Measurements from ENCODE around the gene ZC3H12D. TPM values are rescaled to one million over a fixed set of nuclear protein-coding genes. Genes with fewer than 3 reads are reported as not detected.
"Not testable (repeated sequence)": the region's sequence is repeated elsewhere in the genome, so short reads cannot be mapped to it uniquely, and the experiment has no call there.

The ZC3H12D gene
- total RNA-seq, 1 donor from 2014 or later, result 44.7 TPM

GRCh38 chr6:149461670-149462069 is 23.1 kb downstream of the ZC3H12D start:
- intact Hi-C loops (cut with micrococcal nuclease), result no loop called here

GRCh38 chr6:149460249-149460648 is 24.6 kb downstream of the ZC3H12D start:
- intact Hi-C loops (cut with micrococcal nuclease), result not testable (repeated sequence)

- intact Hi-C loops (cut with micrococcal nuclease), result no loop called here
Observed at GRCh38 chr6:149459761-149460160, 25.1 kb downstream of the ZC3H12D start.

GRCh38 chr6:149458806-149459205 is 26.0 kb downstream of the ZC3H12D start:
- intact Hi-C loops (cut with micrococcal nuclease), result no loop called here

- intact Hi-C loops (cut with micrococcal nuclease), result no loop called here
Observed at GRCh38 chr6:149458196-149458595, 26.6 kb downstream of the ZC3H12D start.

- intact Hi-C loops (cut with micrococcal nuclease), result no loop called here
Observed at GRCh38 chr6:149457316-149457884, 27.4 kb downstream of the ZC3H12D start.

GRCh38 chr6:149456311-149457021 is 28.3 kb downstream of the ZC3H12D start:
- intact Hi-C loops (cut with micrococcal nuclease), result no loop called here

GRCh38 chr6:149455031-149455732 is 29.6 kb downstream of the ZC3H12D start:
- intact Hi-C loops (cut with micrococcal nuclease), result no loop called here

GRCh38 chr6:149454346-149454848 is 30.4 kb downstream of the ZC3H12D start:
- intact Hi-C loops (cut with micrococcal nuclease), result no loop called here

- intact Hi-C loops (cut with micrococcal nuclease), result no loop called here
Observed at GRCh38 chr6:149453597-149454345, 31.0 kb downstream of the ZC3H12D start.

- intact Hi-C loops (cut with micrococcal nuclease), result no loop called here
Observed at GRCh38 chr6:149452037-149452939, 32.5 kb downstream of the ZC3H12D start.

GRCh38 chr6:149451376-149452036 is 33.3 kb downstream of the ZC3H12D start:
- intact Hi-C loops (cut with micrococcal nuclease), result loop anchor here (2.0 kb wide), 1 partner anchor 65 kb away; no protein-coding TSS in a partner anchor

- intact Hi-C loops (cut with micrococcal nuclease), result loop anchor here (2.0 kb wide), 1 partner anchor 66 kb away; no protein-coding TSS in a partner anchor
Observed at GRCh38 chr6:149450679-149451375, 34.0 kb downstream of the ZC3H12D start.

GRCh38 chr6:149449831-149450678 is 34.8 kb downstream of the ZC3H12D start:
- intact Hi-C loops (cut with micrococcal nuclease), result loop anchor here (2.0 kb wide), 1 partner anchor 67 kb away; no protein-coding TSS in a partner anchor

GRCh38 chr6:149448821-149449453 is 35.9 kb downstream of the ZC3H12D start:
- intact Hi-C loops (cut with micrococcal nuclease), result no loop called here

- intact Hi-C loops (cut with micrococcal nuclease), result no loop called here
Observed at GRCh38 chr6:149446791-149447376, 37.9 kb downstream of the ZC3H12D start.

- intact Hi-C loops (cut with micrococcal nuclease), result no loop called here
Observed at GRCh38 chr6:149445573-149445972, 39.2 kb downstream of the ZC3H12D start.

Measured in T-helper 1 cell treated with Interleukin-12 subunit alpha and Interleukin-12 subunit beta and Interleukin-4 antibody, amounts not matched to agents 30 ng/mL and 1 ng/mL, for 36 hours (primary cell).